IMR-90 (cell line): ENCODE data around the gene TRIM38. TPM values are rescaled to one million over a fixed set of nuclear protein-coding genes. Genes with fewer than 3 reads are reported as not detected.
"Not testable (repeated sequence)": the region's sequence is repeated elsewhere in the genome, so short reads cannot be mapped to it uniquely, and the experiment has no call there.

Experiments
- ATAC-seq: fragments of 200-7000 bp; cut with Tn5 transposase; 2 replicates; pipeline ENCODE4 v1.9.1; 2020; ENCODE audit warnings: low read depth, mild to moderate bottlenecking, moderate library complexity
- BruUV-seq: library from RNA; stranded (reverse); fragments of 400-500 nt; replicated peaks from 2 replicates; lab custom pipeline; 2021; lab: Mats Ljungman, UMichigan
- CTCF ChIA-PET: fragments of 300-600 bp; formaldehyde crosslinking; extraction: SDS; loops from one replicate; lab custom pipeline; 2021; ENCODE audit warnings: antibody characterized with exemption; lab: Yijun Ruan, JAX
- POLR2A ChIA-PET: fragments of 300-600 bp; sonication (Branson Sonifier 250); formaldehyde crosslinking; loops from one replicate; lab custom pipeline; 2022; ENCODE audit warnings: antibody characterized with exemption; ENCODE audit not compliant: unreplicated experiment; lab: Charles Lee
- DNase-seq: peaks from one replicate; pipeline ENCODE4 v3.0.0; 2013
- H2AFZ ChIP-seq: replicated peaks from 2 replicates; pipeline ENCODE3; 2013; ENCODE audit warnings: low read length, mild to moderate bottlenecking; ENCODE audit not compliant: poor library complexity
- H2AK5ac ChIP-seq: 2 replicates; pipeline ENCODE4 v1.6.1; 2013; ENCODE audit warnings: low read depth, low read length, inconsistent platforms
- H2AK9ac ChIP-seq: replicated peaks from 2 replicates; pipeline ENCODE3; 2013; ENCODE audit warnings: mild to moderate bottlenecking, low read depth, low read length, moderate library complexity; ENCODE audit not compliant: poor library complexity
- H2BK120ac ChIP-seq: 2 replicates; pipeline ENCODE4 v1.6.1; 2013; ENCODE audit warnings: low read depth, low read length, inconsistent platforms
- H2BK15ac ChIP-seq: 3 replicates; pipeline ENCODE4 v1.6.1; 2013; ENCODE audit warnings: low read depth, low read length, inconsistent platforms
- H2BK20ac ChIP-seq: 2 replicates; pipeline ENCODE4 v1.6.1; 2013; ENCODE audit warnings: low read depth, mild to moderate bottlenecking, inconsistent platforms, low read length, moderate library complexity
- H2BK5ac ChIP-seq: 2 replicates; pipeline ENCODE4 v1.6.1; 2013; ENCODE audit warnings: mild to moderate bottlenecking, low read depth, low read length, inconsistent platforms; ENCODE audit not compliant: poor library complexity, severe bottlenecking
- H3K14ac ChIP-seq: replicated peaks from 2 replicates; pipeline ENCODE4 v1.6.1; 2013; ENCODE audit warnings: low read depth, low read length, inconsistent platforms
- H3K18ac ChIP-seq: 2 replicates; pipeline ENCODE4 v1.6.1; 2013; ENCODE audit warnings: low read depth, low read length, control low read depth
- H3K23ac ChIP-seq: 2 replicates; pipeline ENCODE4 v1.6.1; 2013; ENCODE audit warnings: low read depth, low read length, inconsistent platforms
- H3K27ac ChIP-seq: 2 replicates; pipeline ENCODE4 v1.5.1; 2013; ENCODE audit warnings: mild to moderate bottlenecking, control low read depth, low read length; ENCODE audit not compliant: insufficient read depth
- H3K27me3 ChIP-seq: 2 replicates; pipeline ENCODE4 v1.6.1; 2013; ENCODE audit warnings: low read length; ENCODE audit not compliant: control insufficient read depth, insufficient read depth
- H3K36me3 ChIP-seq: 2 replicates; pipeline ENCODE4 v1.6.1; 2013; ENCODE audit warnings: low read length, mixed read lengths; ENCODE audit not compliant: control insufficient read depth, insufficient read depth
- H3K4ac ChIP-seq: 2 replicates; pipeline ENCODE4 v1.6.1; 2013; ENCODE audit warnings: low read depth, low read length, inconsistent platforms
- H3K4me1 ChIP-seq: 2 replicates; pipeline ENCODE4 v1.6.1; 2013; ENCODE audit warnings: low read length, mixed read lengths; ENCODE audit not compliant: control insufficient read depth, insufficient read depth
- H3K4me2 ChIP-seq: 2 replicates; pipeline ENCODE4 v1.6.1; 2013; ENCODE audit warnings: low read depth, mild to moderate bottlenecking, control low read depth, low read length, moderate library complexity
- H3K4me3 ChIP-seq: 2 replicates; pipeline ENCODE4 v1.5.1; 2013; ENCODE audit warnings: low read depth, mild to moderate bottlenecking, control low read depth, low read length, moderate library complexity; ENCODE audit not compliant: insufficient read depth
- H3K56ac ChIP-seq: 2 replicates; pipeline ENCODE4 v1.6.1; 2013; ENCODE audit warnings: low read length, inconsistent platforms; ENCODE audit not compliant: insufficient read depth; ENCODE audit errors: extremely low read depth
- H3K79me1 ChIP-seq, 2 experiments: 2 replicates each; pipeline ENCODE4 v1.6.1; 2013; ENCODE audit warnings: low read length in 2 of 2, inconsistent platforms in 1 of 2, low read depth in 1 of 2
- H3K9ac ChIP-seq: 2 replicates; pipeline ENCODE4 v1.6.1; 2013; ENCODE audit warnings: low read depth, low read length, control low read depth
- H3K9me1 ChIP-seq: 2 replicates; pipeline ENCODE4 v1.6.1; 2013; ENCODE audit warnings: low read length, inconsistent platforms; ENCODE audit not compliant: insufficient read depth
- H3K9me3 ChIP-seq: 2 replicates; pipeline ENCODE4 v1.6.1; 2013; ENCODE audit warnings: low read length; ENCODE audit not compliant: control insufficient read depth, insufficient read depth
- H4K20me1 ChIP-seq: 2 replicates; pipeline ENCODE4 v1.6.1; 2013; ENCODE audit warnings: low read length, inconsistent platforms; ENCODE audit not compliant: insufficient read depth
- H4K5ac ChIP-seq: 2 replicates; pipeline ENCODE4 v1.6.1; 2013; ENCODE audit warnings: mild to moderate bottlenecking, low read depth, low read length, control low read depth
- H4K8ac ChIP-seq, 2 experiments: 2 replicates each; pipeline ENCODE4 v1.6.1; 2013; ENCODE audit warnings: low read depth in 2 of 2, low read length in 2 of 2, control low read depth in 1 of 2, inconsistent platforms in 1 of 2
- H4K91ac ChIP-seq: 2 replicates; pipeline ENCODE4 v1.6.1; 2013; ENCODE audit warnings: low read depth, low read length, inconsistent platforms; ENCODE audit not compliant: insufficient read depth
- WGBS, 2 experiments: methylation state at CpG; one replicate each; pipeline versions ENCODE4 v1.1.5 to v1.1.7; 2013; ENCODE audit warnings: missing lambda C conversion rate in 2 of 2; ENCODE audit not compliant: insufficient read length in 1 of 2; ENCODE audit errors: extremely low coverage in 2 of 2; 5-methylcytosine and 5-hydroxymethylcytosine counted together
- dilution Hi-C: fragments of 300-500 bp; cut with HindIII; formaldehyde crosslinking; loops from one replicate; pipeline ENCODE4 v1.14.3; 2018; ENCODE audit warnings: low sequenced_read_pairs; ENCODE audit not compliant: unreplicated experiment
- in situ Hi-C: fragments of 300-500 bp; cut with MboI; formaldehyde crosslinking; loops from 3 replicates; pipeline ENCODE4 v1.14.3; 2019; ENCODE audit warnings: low sequenced_read_pairs, inconsistent platforms, mixed read lengths
- intact Hi-C: fragments of 100-400 bp; cut with micrococcal nuclease; formaldehyde crosslinking; loops from 2 replicates; pipeline ENCODE4 v1.10.0; 2022
- polyA plus RNA-seq, 3 experiments: library from polyadenylated mRNA; depleted of rRNA; stranded (reverse); fragments of >200 nt; gene quantifications; 2 replicates each; pipeline ENCODE4 v1.2.3, GENCODE V29; 2012; ENCODE audit warnings: low replicate concordance in 1 of 3
- total RNA-seq: library from RNA; depleted of rRNA; stranded (reverse); fragments of >200 nt; gene quantifications from 2 replicates; pipeline ENCODE4 v1.2.3, GENCODE V29; 2012

Gene TRIM38
- total and polyA plus RNA-seq, 2 of the 4 experiments (the other 2 are of a cell fraction) = 4.1 to 6.3 TPM

DNA sequence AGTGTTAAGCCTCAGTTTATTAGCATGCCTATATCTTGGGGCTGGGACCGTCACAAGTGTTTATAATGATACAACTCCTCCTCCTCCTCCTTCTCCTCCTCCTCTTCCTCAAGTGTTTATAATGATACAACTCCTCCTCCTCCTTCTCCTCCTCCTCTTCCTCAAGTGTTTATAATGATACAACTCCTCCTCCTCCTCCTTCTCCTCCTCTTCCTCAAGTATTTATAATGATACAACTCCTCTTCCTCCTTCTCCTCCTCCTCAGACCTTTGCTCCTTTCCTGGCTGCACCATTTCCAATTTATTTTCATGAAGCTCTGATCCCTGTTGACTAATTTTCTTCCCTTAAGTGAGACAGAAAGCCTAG is 44.3 kb downstream of the TRIM38 start:
- H4K5ac ChIP-seq, H2BK5ac ChIP-seq, dilution Hi-C loops, H3K9me3 ChIP-seq, H2AFZ ChIP-seq, H4K8ac ChIP-seq, H3K18ac ChIP-seq, H2BK120ac ChIP-seq, DNase-seq, H2BK20ac ChIP-seq, H3K9ac ChIP-seq, H3K4me1 ChIP-seq, H3K36me3 ChIP-seq, H2AK5ac ChIP-seq, H3K14ac ChIP-seq, H3K23ac ChIP-seq, H4K91ac ChIP-seq, H2BK15ac ChIP-seq, H3K4me3 ChIP-seq, H3K9me1 ChIP-seq, in situ Hi-C loops, intact Hi-C loops, H3K27ac ChIP-seq, H2AK9ac ChIP-seq, H4K20me1 ChIP-seq, ATAC-seq, H3K79me1 ChIP-seq, H3K56ac ChIP-seq, H3K27me3 ChIP-seq, H3K4ac ChIP-seq, H3K4me2 ChIP-seq, BruUV-seq: not testable (repeated sequence)
- WGBS, 2 experiments = no CpG with 5 or more reads among the region's 1 CpG
- POLR2A ChIA-PET = interaction anchor here (0.6 kb wide), 1 partner anchor 9 kb away, joined by 4 read pairs; no protein-coding TSS in a partner anchor
- CTCF ChIA-PET = interaction anchor here (1.5 to 1.7 kb wide), 2 partner anchors 14 to 218 kb away, joined by 3 to 10 read pairs; no protein-coding TSS in a partner anchor
